ENCODE measurements around the gene KISS1. TPM values are rescaled to one million over a fixed set of nuclear protein-coding genes. Genes with fewer than 3 reads are reported as not detected.

KISS1 gene
- total RNA-seq, 1 donor from 2014 or later, result not detected

GRCh38 chr1:204152310-204153044 lies 43.8 kb downstream of the KISS1 start:
- no peak for TF ChIP-seq POLR2AphosphoS5 (IDR thresholded peaks at IDR 0.05; ENCODE audit: insufficient read depth in 1 of 2, low read depth in 1 of 2)
- no peaks in the 10 kb centered on the region for H3K36me3 ChIP-seq
- H3K9me3 ChIP-seq, result no peaks in the 10 kb centered on the region
- H3K4me3 ChIP-seq, result peak overlapping the region; percentile 79 to 86
- intact Hi-C loops (cut with DNase I), result no loop called here
- H3K27ac ChIP-seq, result peak overlapping the region; percentile 92
- H3K27me3 ChIP-seq, result no peaks in the 10 kb centered on the region
- no peak for DNase-seq (ENCODE audit: extremely low spot score in 2 of 2)
- peaks cover 44% of the 10 kb centered on the region for H3K4me1 ChIP-seq

GRCh38 chr1:204151552-204152309 lies 44.6 kb downstream of the KISS1 start, which contains the start of gene ETNK2:
Gene ETNK2, minus strand, starts transcription at chr1:204152044. Its CDS starts 192 bp downstream, at chr1:204151852.
- no peaks in the 10 kb centered on the region for H3K36me3 ChIP-seq
- intact Hi-C loops (cut with DNase I), result no loop called here
- H3K4me3 ChIP-seq, result peak within 1 kb of the TSS; percentile 79 to 86
- no peak for DNase-seq (ENCODE audit: extremely low spot score in 2 of 2)
- H3K9me3 ChIP-seq, result no peaks in the 10 kb centered on the region
- peaks cover 44% of the 10 kb centered on the region for H3K4me1 ChIP-seq
- peak in 1 of 2 donors; percentile 23 for TF ChIP-seq POLR2A (IDR thresholded peaks at IDR 0.05)
- TF ChIP-seq POLR2AphosphoS5 (IDR thresholded peaks at IDR 0.05; ENCODE audit: insufficient read depth in 1 of 2, low read depth in 1 of 2), result peak in 1 of 2 donors; percentile 42
- TF ChIP-seq CTCF (IDR thresholded peaks at IDR 0.05), result no peak
- H3K27me3 ChIP-seq, result no peaks in the 10 kb centered on the region
- H3K27ac ChIP-seq, result peak within 1 kb of the TSS; percentile 92

- peaks cover 44% of the 10 kb centered on the region for H3K4me1 ChIP-seq
- peak overlapping the region; percentile 92 for H3K27ac ChIP-seq
- intact Hi-C loops (cut with DNase I), result no loop called here
- H3K27me3 ChIP-seq, result no peaks in the 10 kb centered on the region
- H3K4me3 ChIP-seq, result peak overlapping the region; percentile 79 to 86
- TF ChIP-seq POLR2A (IDR thresholded peaks at IDR 0.05), result no peak
- no peak for TF ChIP-seq CTCF (IDR thresholded peaks at IDR 0.05)
- peak in 1 of 2 donors; percentile 39 for TF ChIP-seq POLR2AphosphoS5 (IDR thresholded peaks at IDR 0.05; ENCODE audit: insufficient read depth in 1 of 2, low read depth in 1 of 2)
- H3K9me3 ChIP-seq, result no peaks in the 10 kb centered on the region
- DNase-seq (ENCODE audit: extremely low spot score in 2 of 2), result no peak
- peaks cover 0 to under 1% of the 10 kb centered on the region in 2 donors for H3K36me3 ChIP-seq
These were observed 45.4 kb downstream of the KISS1 start for GRCh38 chr1:204150702-204151551.

- H3K9me3 ChIP-seq, result no peaks in the 10 kb centered on the region
- no peak for DNase-seq (ENCODE audit: extremely low spot score in 2 of 2)
- H3K4me1 ChIP-seq, result peaks cover 41% of the 10 kb centered on the region
- H3K27ac ChIP-seq, result peak overlapping the region; percentile 92
- intact Hi-C loops (cut with DNase I), result no loop called here
- H3K4me3 ChIP-seq, result peak overlapping the region in 1 of 2 donors; percentile 86
- H3K36me3 ChIP-seq, result peaks cover 0 to 7% of the 10 kb centered on the region in 2 donors
- TF ChIP-seq CTCF (IDR thresholded peaks at IDR 0.05) (no peak), POLR2AphosphoS5 (IDR thresholded peaks at IDR 0.05; ENCODE audit: insufficient read depth in 1 of 2, low read depth in 1 of 2) (peak in 1 of 2 donors; percentile 47), POLR2A (IDR thresholded peaks at IDR 0.05) (no peak)
- no peaks in the 10 kb centered on the region for H3K27me3 ChIP-seq
These were observed 46.4 kb downstream of the KISS1 start for GRCh38 chr1:204149635-204150565.

All from vagina (tissue), 2 donors.